HG03280 (cell line): ENCODE results near the gene FRMPD2.

ENCODE experiments used
- ATAC-seq: cut with Tn5 transposase; IDR thresholded peaks from one replicate; pipeline ENCODE4 v1.9.1; 2021; ENCODE audit warnings: mild to moderate bottlenecking, moderate library complexity; ENCODE audit not compliant: unreplicated experiment

Gene FRMPD2

GRCh38 chr10:48274636-48275035 lies at the start of gene FRMPD2:
TSS of gene FRMPD2 (minus strand) at chr10:48274696. CDS start at chr10:48274567, 129 bp downstream.
- no peak for ATAC-seq

GRCh38 chr10:48322017-48322416 lies 47.5 kb upstream of the FRMPD2 start:
- ATAC-seq: no peak

GRCh38 chr10:48317321-48317990 lies 43.0 kb upstream of the FRMPD2 start:
- no peak for ATAC-seq

- no peak for ATAC-seq
These were observed 41.7 kb upstream of the FRMPD2 start for GRCh38 chr10:48316236-48316635.

GRCh38 chr10:48314107-48314506 lies 39.6 kb upstream of the FRMPD2 start:
- ATAC-seq: no peak

- no peak for ATAC-seq
These were observed 35.3 kb upstream of the FRMPD2 start for GRCh38 chr10:48309711-48310226.

GRCh38 chr10:48307711-48308018 lies 33.2 kb upstream of the FRMPD2 start:
- no peak for ATAC-seq

- ATAC-seq: peak; percentile 30
These were observed 32.6 kb upstream of the FRMPD2 start for GRCh38 chr10:48306870-48307710.

- ATAC-seq: peak; percentile 88
These were observed 31.9 kb upstream of the FRMPD2 start, which contains the start of gene MAPK8 for GRCh38 chr10:48306265-48306869. TSS of gene MAPK8 (plus strand) at chr10:48306677. CDS start at chr10:48401661, 94,984 bp downstream.

- no peak for ATAC-seq
These were observed 31.4 kb upstream of the FRMPD2 start for GRCh38 chr10:48305905-48306264.

GRCh38 chr10:48302515-48303476 lies 28.3 kb upstream of the FRMPD2 start:
- ATAC-seq: no peak

- no peak for ATAC-seq
These were observed 26.1 kb upstream of the FRMPD2 start for GRCh38 chr10:48300556-48300955.

GRCh38 chr10:48299692-48300091 lies 25.2 kb upstream of the FRMPD2 start:
- ATAC-seq: no peak

- ATAC-seq: no peak
These were observed 24.6 kb upstream of the FRMPD2 start for GRCh38 chr10:48299066-48299465.

GRCh38 chr10:48296576-48297098 lies 22.1 kb upstream of the FRMPD2 start:
- no peak for ATAC-seq

- no peak for ATAC-seq
These were observed 19.9 kb upstream of the FRMPD2 start for GRCh38 chr10:48294431-48294830.

- no peak for ATAC-seq
These were observed 18.1 kb upstream of the FRMPD2 start for GRCh38 chr10:48292616-48293015.

GRCh38 chr10:48291190-48291589 lies 16.7 kb upstream of the FRMPD2 start:
- no peak for ATAC-seq

- ATAC-seq: no peak
These were observed 15.8 kb upstream of the FRMPD2 start for GRCh38 chr10:48290286-48290685.

GRCh38 chr10:48289501-48290238 lies 15.2 kb upstream of the FRMPD2 start:
- ATAC-seq: peak; percentile 63
